Osteoblast (primary cell): Measurements from ENCODE around the gene OVOL3. TPM values are rescaled to one million over a fixed set of nuclear protein-coding genes. Genes with fewer than 3 reads are reported as not detected.

ENCODE experiments used
- DNase-seq: peaks from one replicate; pipeline ENCODE4 v3.0.0; 2011; ENCODE audit warnings: low spot score, mixed read lengths; ENCODE audit not compliant: insufficient read length; ENCODE audit errors: missing footprints
- H2AFZ ChIP-seq: 2 replicates; pipeline ENCODE4 v1.6.0; 2011; ENCODE audit warnings: mild to moderate bottlenecking, low read length
- H3K27ac ChIP-seq: 2 replicates; pipeline ENCODE4 v1.5.1; 2011; ENCODE audit warnings: mild to moderate bottlenecking, low read depth, low read length, moderate library complexity
- H3K27me3 ChIP-seq: 2 replicates; pipeline ENCODE4 v1.6.0; 2012; ENCODE audit warnings: mild to moderate bottlenecking, control low read depth, inconsistent platforms, low read length, moderate library complexity; ENCODE audit not compliant: insufficient read depth
- H3K36me3 ChIP-seq: 2 replicates; pipeline ENCODE4 v1.5.1; 2011; ENCODE audit warnings: mild to moderate bottlenecking, low read length, control low read depth, moderate library complexity; ENCODE audit not compliant: insufficient read depth
- H3K4me1 ChIP-seq: 2 replicates; pipeline ENCODE4 v1.5.1; 2011; ENCODE audit warnings: mild to moderate bottlenecking, low read length, control low read depth, moderate library complexity; ENCODE audit not compliant: insufficient read depth
- H3K4me2 ChIP-seq: 2 replicates; pipeline ENCODE4 v1.6.0; 2011; ENCODE audit warnings: mild to moderate bottlenecking, low read length; ENCODE audit not compliant: insufficient read depth
- H3K4me3 ChIP-seq: fragments of 200-600 bp; sonication (generic); 3 replicates; pipeline ENCODE4 v1.5.1; 2012; ENCODE audit warnings: mild to moderate bottlenecking, low read length, inconsistent platforms; ENCODE audit not compliant: insufficient read depth
- H3K79me2 ChIP-seq: 2 replicates; pipeline ENCODE4 v1.6.0; 2012; ENCODE audit warnings: mild to moderate bottlenecking, low read length, control low read depth, inconsistent platforms; ENCODE audit not compliant: insufficient read depth
- H3K9me3 ChIP-seq: 2 replicates; pipeline ENCODE4 v1.5.1; 2011; ENCODE audit warnings: low read depth, low read length, control low read depth
- H4K20me1 ChIP-seq: 2 replicates; pipeline ENCODE4 v1.6.0; 2012; ENCODE audit warnings: mild to moderate bottlenecking, low read length, control low read depth; ENCODE audit not compliant: insufficient read depth
- total RNA-seq: library from RNA; depleted of rRNA; stranded (reverse); fragments of >200 nt; gene quantifications from 2 replicates; pipeline ENCODE4 v1.2.3, GENCODE V29; 2012
- TF ChIP-seq, protein P1 (sequence below): IDR thresholded peaks from 2 replicates; pipeline ENCODE4 v1.5.1; 2011; ENCODE audit warnings: mild to moderate bottlenecking, low read depth, low read length, moderate library complexity; ENCODE audit errors: extremely low read depth

OVOL3 gene
- total RNA-seq, 1 donor, result not detected

DNA sequence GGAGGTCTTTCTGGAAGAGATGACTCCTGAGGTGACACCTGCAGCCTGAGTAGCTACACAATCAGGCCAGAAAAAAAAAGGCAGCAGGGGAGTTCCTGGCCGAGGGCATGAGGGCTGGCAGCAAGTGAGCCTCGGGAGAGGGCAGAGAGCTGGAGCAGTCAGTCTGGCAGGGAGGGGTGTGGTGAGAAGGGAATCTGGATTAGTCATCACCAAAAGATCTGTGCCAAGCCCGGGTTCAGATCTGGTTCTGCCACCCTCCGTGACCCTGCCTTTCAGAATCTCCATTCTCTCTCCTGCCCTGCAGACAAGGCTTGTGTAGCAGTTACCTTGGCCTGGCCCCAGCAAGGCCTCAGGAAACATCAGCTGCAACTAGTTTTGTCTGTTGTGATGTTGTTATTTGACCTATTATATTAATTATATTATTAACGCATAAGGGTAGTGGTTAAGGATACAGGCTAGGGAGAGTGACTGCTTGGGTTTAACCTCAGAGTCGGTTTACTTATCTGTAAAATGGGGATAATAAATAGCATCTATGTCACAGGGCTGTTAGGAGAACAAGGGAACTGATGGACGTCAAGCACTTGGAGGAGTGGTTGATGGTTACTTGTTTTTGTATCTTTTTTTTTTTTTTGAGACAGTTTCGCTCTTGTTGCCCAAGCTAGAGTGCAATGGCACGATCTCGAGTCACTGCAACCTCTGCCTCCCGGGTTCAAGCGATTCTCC, 26.2 kb downstream of the OVOL3 start:
- Histone ChIP-seq H3K9me3 (no peaks in the 10 kb centered on the region), H3K4me1 (peaks cover 19% of the 10 kb centered on the region), H4K20me1 (peaks cover 10% of the 10 kb centered on the region), H3K79me2 (peaks cover 20% of the 10 kb centered on the region), H3K27me3 (no peaks in the 10 kb centered on the region), H3K27ac (peak overlapping the region; percentile 66), H3K4me2 (peak overlapping the region; percentile 56), H3K4me3 (peak overlapping the region; percentile 30), H2AFZ (peak overlapping the region; percentile 72), H3K36me3 (peaks cover 4% of the 10 kb centered on the region)
- peak; percentile 93 for DNase-seq
- TF ChIP-seq, protein P1, sequence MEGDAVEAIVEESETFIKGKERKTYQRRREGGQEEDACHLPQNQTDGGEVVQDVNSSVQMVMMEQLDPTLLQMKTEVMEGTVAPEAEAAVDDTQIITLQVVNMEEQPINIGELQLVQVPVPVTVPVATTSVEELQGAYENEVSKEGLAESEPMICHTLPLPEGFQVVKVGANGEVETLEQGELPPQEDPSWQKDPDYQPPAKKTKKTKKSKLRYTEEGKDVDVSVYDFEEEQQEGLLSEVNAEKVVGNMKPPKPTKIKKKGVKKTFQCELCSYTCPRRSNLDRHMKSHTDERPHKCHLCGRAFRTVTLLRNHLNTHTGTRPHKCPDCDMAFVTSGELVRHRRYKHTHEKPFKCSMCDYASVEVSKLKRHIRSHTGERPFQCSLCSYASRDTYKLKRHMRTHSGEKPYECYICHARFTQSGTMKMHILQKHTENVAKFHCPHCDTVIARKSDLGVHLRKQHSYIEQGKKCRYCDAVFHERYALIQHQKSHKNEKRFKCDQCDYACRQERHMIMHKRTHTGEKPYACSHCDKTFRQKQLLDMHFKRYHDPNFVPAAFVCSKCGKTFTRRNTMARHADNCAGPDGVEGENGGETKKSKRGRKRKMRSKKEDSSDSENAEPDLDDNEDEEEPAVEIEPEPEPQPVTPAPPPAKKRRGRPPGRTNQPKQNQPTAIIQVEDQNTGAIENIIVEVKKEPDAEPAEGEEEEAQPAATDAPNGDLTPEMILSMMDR, result no peak

DNA sequence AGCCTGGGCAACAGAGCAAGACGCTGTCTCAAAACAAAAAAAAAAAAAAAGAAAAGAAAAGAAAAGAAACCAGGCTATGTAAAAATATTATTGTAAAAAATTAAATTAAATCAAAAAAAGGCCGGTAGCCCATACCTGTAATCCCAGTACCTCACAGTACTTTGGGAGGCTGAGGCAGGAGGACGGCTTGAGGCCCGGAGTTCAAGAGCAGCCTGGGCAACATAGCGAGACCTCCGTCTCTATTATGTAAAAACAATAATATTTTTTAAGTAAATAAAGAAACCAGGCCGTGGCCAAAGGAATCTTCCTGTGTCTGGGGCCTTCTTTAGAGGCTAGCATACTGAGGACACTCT, 28.2 kb downstream of the OVOL3 start:
- DNase-seq, result no peak
- Histone ChIP-seq H3K27ac (peak overlapping the region; percentile 93), H3K4me1 (peaks cover 19% of the 10 kb centered on the region), H3K4me2 (peak overlapping the region; percentile 98), H2AFZ (peak overlapping the region; percentile 96), H3K36me3 (peaks cover 16% of the 10 kb centered on the region), H3K27me3 (no peaks in the 10 kb centered on the region), H3K79me2 (peaks cover 31% of the 10 kb centered on the region), H3K9me3 (no peaks in the 10 kb centered on the region), H3K4me3 (peak overlapping the region; percentile 100), H4K20me1 (peaks cover 21% of the 10 kb centered on the region)
- TF ChIP-seq, protein P1, result no peak

DNA sequence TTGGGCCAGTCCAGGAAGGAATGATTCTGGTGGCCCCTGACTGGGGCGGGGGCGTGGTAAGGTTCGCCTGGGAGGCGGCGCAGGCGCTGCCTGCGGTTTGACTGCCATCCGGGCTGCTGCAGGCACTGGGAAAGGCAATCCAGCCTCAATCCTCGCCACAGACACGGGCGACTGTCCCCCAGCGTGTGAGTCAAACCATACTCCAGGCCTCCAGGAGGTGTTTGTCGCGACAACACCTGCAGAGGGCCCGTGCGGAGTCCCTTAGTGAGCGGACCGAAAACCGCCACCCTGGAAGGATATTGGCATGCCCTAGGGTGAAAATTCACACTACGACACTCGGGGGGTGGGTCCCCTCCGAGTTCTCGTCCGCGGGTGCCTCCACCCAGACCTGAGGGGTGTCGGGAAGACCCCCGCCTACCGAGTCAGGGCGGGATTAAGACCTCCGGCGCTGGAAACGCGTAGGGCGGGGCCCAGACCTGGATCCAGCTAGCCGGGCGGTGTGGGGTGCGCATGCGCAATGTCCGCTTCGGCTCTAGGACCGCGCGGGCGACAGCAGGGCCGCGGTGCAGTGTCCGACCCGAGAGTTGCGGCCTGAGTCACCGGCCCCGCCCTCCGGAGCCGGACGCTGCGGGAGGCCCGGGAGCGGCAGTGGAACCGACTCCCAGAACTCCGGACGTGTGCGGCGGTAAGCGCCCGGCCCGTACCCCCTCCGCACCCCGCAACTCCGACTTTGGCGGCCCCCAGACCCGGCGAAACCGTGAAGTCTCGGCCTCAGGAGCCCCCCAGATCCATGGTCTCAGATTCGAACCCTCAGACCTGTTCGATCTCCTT, 28.7 kb downstream of the OVOL3 start, which contains the start of gene CAPNS1:
Gene CAPNS1 (plus strand): TSS at position 594 of the 831 bp plus-strand sequence. CDS start 946 bp downstream, outside the sequence.
- peaks cover 22% of the 10 kb centered on the region for H3K36me3 ChIP-seq
- DNase-seq, result peak; percentile 100

More for the DNA sequence above, 28.7 kb downstream of the OVOL3 start, which contains the start of gene CAPNS1:
- Histone ChIP-seq H3K79me2 (peaks cover 33% of the 10 kb centered on the region), H3K27me3 (no peaks in the 10 kb centered on the region), H3K27ac (peak within 1 kb of the TSS; percentile 93), H4K20me1 (peaks cover 23% of the 10 kb centered on the region), H3K9me3 (no peaks in the 10 kb centered on the region), H2AFZ (peak within 1 kb of the TSS; percentile 96), H3K4me1 (peaks cover 19% of the 10 kb centered on the region), H3K4me2 (peak within 1 kb of the TSS; percentile 98), H3K4me3 (peak within 1 kb of the TSS; percentile 100)
- TF ChIP-seq, protein P1, result no peak
